Smooth muscle cell (in vitro differentiated cells): ENCODE results near the gene BMF. TPM values are rescaled to one million over a fixed set of nuclear protein-coding genes. Genes with fewer than 3 reads are reported as not detected.

Experiments
- DNase-seq: peaks from one replicate; lab custom pipeline; 2025; ENCODE audit not compliant: unreplicated experiment; lab: John Stamatoyannopoulos, UW
- H2AFZ ChIP-seq: fragments of 200-600 bp; sonication (generic); 2 replicates; pipeline ENCODE4 v1.6.0; 2016; ENCODE audit warnings: antibody characterized with exemption, low read depth, mild to moderate bottlenecking
- H3F3A ChIP-seq: fragments of 200-600 bp; sonication (generic); 2 replicates; pipeline ENCODE4 v1.6.0; 2017; ENCODE audit warnings: antibody characterized with exemption, low read depth
- H3K27ac ChIP-seq: fragments of 200-600 bp; sonication (generic); 2 replicates; pipeline ENCODE4 v1.5.1; 2016; ENCODE audit warnings: low read depth, mild to moderate bottlenecking
- H3K27me3 ChIP-seq: fragments of 200-600 bp; sonication (generic); 2 replicates; pipeline ENCODE4 v1.6.1; 2016; ENCODE audit warnings: low read depth, mild to moderate bottlenecking
- H3K36me3 ChIP-seq: fragments of 200-600 bp; sonication (generic); 2 replicates; pipeline ENCODE4 v1.5.1; 2016; ENCODE audit warnings: low read depth
- H3K4me1 ChIP-seq: fragments of 200-600 bp; sonication (generic); 2 replicates; pipeline ENCODE4 v1.5.1; 2016; ENCODE audit warnings: low read depth
- H3K4me2 ChIP-seq: fragments of 200-600 bp; sonication (generic); 2 replicates; pipeline ENCODE4 v1.6.0; 2016; ENCODE audit warnings: mild to moderate bottlenecking
- H3K4me3 ChIP-seq: fragments of 200-600 bp; sonication (generic); 2 replicates; pipeline ENCODE4 v1.5.1; 2016; ENCODE audit warnings: mild to moderate bottlenecking
- H3K79me2 ChIP-seq: fragments of 200-600 bp; sonication (generic); 2 replicates; pipeline ENCODE4 v1.6.0; 2016; ENCODE audit warnings: low read depth, mild to moderate bottlenecking
- H3K9ac ChIP-seq: fragments of 200-600 bp; sonication (generic); 2 replicates; pipeline ENCODE4 v1.6.0; 2016; ENCODE audit warnings: low read depth
- H3K9me3 ChIP-seq: fragments of 200-600 bp; sonication (generic); replicated peaks from 2 replicates; pipeline ENCODE4 v1.5.1; 2016; ENCODE audit warnings: low read depth
- H4K20me1 ChIP-seq: fragments of 200-600 bp; sonication (generic); 2 replicates; pipeline ENCODE4 v1.6.0; 2016; ENCODE audit warnings: low read depth
- CTCF ChIP-seq: fragments of 200-600 bp; sonication (generic); IDR thresholded peaks from 2 replicates; pipeline ENCODE4 v1.5.1; 2017; ENCODE audit warnings: borderline replicate concordance, mild to moderate bottlenecking, antibody characterized with exemption; ENCODE audit not compliant: insufficient read depth, poor library complexity, severe bottlenecking
- WGBS: methylation state at CpG from one replicate; pipeline ENCODE4 v1.1.7; 2016; ENCODE audit warnings: low lambda C conversion rate; 5-methylcytosine and 5-hydroxymethylcytosine counted together
- polyA plus RNA-seq: library from polyadenylated mRNA; unstranded; fragments of >200 nt; fragmentation: Nextera tagmentation; extraction: Ambion mirVana; gene quantifications from 2 replicates; pipeline ENCODE4 v1.2.1, GENCODE V29; 2016
- total RNA-seq: library from RNA; depleted of rRNA; stranded (reverse); fragments of >200 nt; gene quantifications from 2 replicates; pipeline ENCODE4 v1.2.3, GENCODE V29; 2014

BMF gene
- total and polyA plus RNA-seq, 2 experiments from 2014 or later: 3.6 to 9.1 TPM

- H3K36me3 ChIP-seq: no peaks in the 10 kb centered on the region
- no peak overlapping the region for H3K4me3 ChIP-seq
- peaks cover 63% of the 10 kb centered on the region for H3K4me1 ChIP-seq
- 11% methylated on average over 29 of the region's 29 CpGs for WGBS
- H2AFZ ChIP-seq: no peak overlapping the region
- peak overlapping the region; percentile 84 for H3K27ac ChIP-seq
- H3K9me3 ChIP-seq: no peaks in the 10 kb centered on the region
- no peaks in the 10 kb centered on the region for H3K27me3 ChIP-seq
- peaks cover 3% of the 10 kb centered on the region for H4K20me1 ChIP-seq
- H3F3A ChIP-seq: peaks cover 27% of the 10 kb centered on the region
- DNase-seq: peak; percentile 28
- H3K79me2 ChIP-seq: peaks cover under 1% of the 10 kb centered on the region
- TF ChIP-seq CTCF: no peak
- peak overlapping the region; percentile 79 for H3K4me2 ChIP-seq
- H3K9ac ChIP-seq: peak overlapping the region; percentile 46
Measured at GRCh38 chr15:40102897-40103858, 5.5 kb downstream of the BMF start.

- no peak overlapping the region for H3K4me3 ChIP-seq
- H3K9me3 ChIP-seq: no peaks in the 10 kb centered on the region
- H3K79me2 ChIP-seq: no peaks in the 10 kb centered on the region
- H4K20me1 ChIP-seq: no peaks in the 10 kb centered on the region
- TF ChIP-seq CTCF: no peak
- H3K9ac ChIP-seq: peak overlapping the region; percentile 84
- peaks cover 61% of the 10 kb centered on the region for H3K4me1 ChIP-seq
- H3F3A ChIP-seq: peaks cover 29% of the 10 kb centered on the region
- H3K4me2 ChIP-seq: no peak overlapping the region
- no peaks in the 10 kb centered on the region for H3K36me3 ChIP-seq
- peak overlapping the region; percentile 99 for H3K27ac ChIP-seq
- WGBS: 82% methylated on average over 6 of the region's 6 CpGs
- DNase-seq: no peak
- no peaks in the 10 kb centered on the region for H3K27me3 ChIP-seq
- no peak overlapping the region for H2AFZ ChIP-seq
Measured at GRCh38 chr15:40100947-40101905, 7.5 kb downstream of the BMF start.

- peak overlapping the region; percentile 84 for H3K9ac ChIP-seq
Measured at GRCh38 chr15:40100123-40100946, 8.3 kb downstream of the BMF start.

More at GRCh38 chr15:40100123-40100946, 8.3 kb downstream of the BMF start:
- no peaks in the 10 kb centered on the region for H4K20me1 ChIP-seq
- H3K79me2 ChIP-seq: peaks cover 5% of the 10 kb centered on the region
- no peak for DNase-seq
- H2AFZ ChIP-seq: no peak overlapping the region
- H3K4me1 ChIP-seq: peaks cover 57% of the 10 kb centered on the region
- WGBS: 76% methylated on average over 13 of the region's 13 CpGs
- H3K9me3 ChIP-seq: no peaks in the 10 kb centered on the region
- no peak for TF ChIP-seq CTCF
- peak overlapping the region; percentile 99 for H3K27ac ChIP-seq
- peaks cover 21% of the 10 kb centered on the region for H3F3A ChIP-seq
- no peak overlapping the region for H3K4me3 ChIP-seq
- H3K27me3 ChIP-seq: no peaks in the 10 kb centered on the region
- no peaks in the 10 kb centered on the region for H3K36me3 ChIP-seq
- peak overlapping the region; percentile 75 for H3K4me2 ChIP-seq
